Adrenal gland (tissue), 12 donors: Measurements from ENCODE around the gene MYCBPAP. TPM values are rescaled to one million over a fixed set of nuclear protein-coding genes. Genes with fewer than 3 reads are reported as not detected.
A peak's percentile ranks its signal among the peaks of the same experiment; 100 is the strongest.
"Not testable (repeated sequence)": the region's sequence is repeated elsewhere in the genome, so short reads cannot be mapped to it uniquely, and the experiment has no call there.

Source experiments
- DNase-seq, 7 donors: peaks; one replicate each; pipeline ENCODE4 v3.0.0-alpha.2; 2019 to 2020
- H3K27ac ChIP-seq, 5 donors: fragments of 200-600 bp; sonication (generic) in 4 of 5; 1 replicate in 3 of 5; 2 replicates in 2 of 5; pipeline versions ENCODE4 v1.5.1 to v1.8.0; 2016 to 2020; ENCODE audit warnings: mild to moderate bottlenecking in 1 of 5
- H3K27me3 ChIP-seq: fragments of 200-600 bp; 2 replicates; pipeline ENCODE4 v1.8.0; 2021
- H3K36me3 ChIP-seq, 2 donors: fragments of 200-600 bp; replicated peaks in 1 of 2; 1 replicate in 1 of 2; 2 replicates in 1 of 2; pipeline versions ENCODE4 v1.5.1 to v1.8.0; 2018 to 2022
- H3K4me1 ChIP-seq, 2 donors: fragments of 200-600 bp; replicated peaks in 1 of 2; 1 replicate in 1 of 2; 2 replicates in 1 of 2; pipeline versions ENCODE4 v1.5.1 to v1.8.0; 2018 to 2021
- H3K4me3 ChIP-seq, 4 donors: fragments of 200-600 bp; sonication (generic) in 3 of 4; one replicate each; pipeline ENCODE4 v1.5.1; 2016 to 2018
- H3K9me3 ChIP-seq, 3 donors: fragments of 200-600 bp; sonication (generic) in 1 of 3; replicated peaks in 1 of 3; 1 replicate in 2 of 3; 2 replicates in 1 of 3; pipeline versions ENCODE4 v1.5.1 to v1.8.0; 2016 to 2021
- POLR2A ChIP-seq, 2 donors: fragments of 450-650 bp; IDR thresholded peaks; one replicate each; pipeline ENCODE4 v1.6.1; 2017; ENCODE audit warnings: antibody characterized with exemption in 2 of 2, mild to moderate bottlenecking in 2 of 2, moderate library complexity in 1 of 2
- WGBS, 4 donors: extraction: QIAGEN DNeasy Blood & Tissue Kit in 2 of 4; methylation state at CpG; one replicate each; pipeline versions ENCODE4 v1.1.5 to v1.1.7; 2013 to 2017; 5-methylcytosine and 5-hydroxymethylcytosine counted together
- intact Hi-C, 2 donors: fragments of 100-400 bp; cut with DNase I; formaldehyde crosslinking; loops; one replicate each; pipeline versions ENCODE4 v1.14.1 to v1.15.0; 2022 to 2023
- polyA plus RNA-seq, 3 donors: library from polyadenylated mRNA; stranded (reverse); fragments of 200-250 nt in 2 of 3; fragments of 350-450 nt in 1 of 3; fragmentation: Illumina TruSeq in 1 of 3; extraction: RNeasy Lipid Tissue Mini Kit (QIAGEN cat#74804) in 1 of 3; gene quantifications; one replicate each; pipeline ENCODE4 v1.2.3, GENCODE V29; 2013 to 2014
- total RNA-seq, 9 donors: library from RNA; depleted of rRNA in 4 of 9; stranded (reverse); fragments of >200 nt in 4 of 9; fragments of 120-200 nt in 1 of 9; fragmentation: NEBNext Ultra II Directional in 1 of 9; extraction: Animal tissue kit (Norgen Biotek cat#: 25700) in 1 of 9; gene quantifications; one replicate each; pipeline versions ENCODE4 v1.1.0 to v1.2.4, GENCODE V29; 2013 to 2023
- TF ChIP-seq, protein P1 (sequence below), 6 experiments: fragments of 450-650 bp in 4 of 6; fragments of 200-600 bp in 2 of 6; sonication (generic) in 1 of 6; IDR thresholded peaks; 1 replicate in 5 of 6; 2 replicates in 1 of 6; pipeline versions ENCODE4 v1.5.1 to v1.8.0; 2016 to 2021; ENCODE audit warnings: antibody characterized with exemption in 6 of 6, mild to moderate bottlenecking in 2 of 6, moderate library complexity in 1 of 6
- donor health status: healthy with polysubstance abuse.
- donor health status: Bipolar disorder and iron deficiency.
- donor health status: DM: yes; HTN: yes; CAD: no.
- donor health status: DM: no; HTN: no; CAD: no.
- donor health status: DM: no; HTN: no; CAD: no.
- donor health status: DM: yes; HTN: yes; CAD: no.

MYCBPAP gene
- total and polyA plus RNA-seq, 12 donors = 0.12 to 8.9 (median 2.3) TPM; not detected in 1

DNA sequence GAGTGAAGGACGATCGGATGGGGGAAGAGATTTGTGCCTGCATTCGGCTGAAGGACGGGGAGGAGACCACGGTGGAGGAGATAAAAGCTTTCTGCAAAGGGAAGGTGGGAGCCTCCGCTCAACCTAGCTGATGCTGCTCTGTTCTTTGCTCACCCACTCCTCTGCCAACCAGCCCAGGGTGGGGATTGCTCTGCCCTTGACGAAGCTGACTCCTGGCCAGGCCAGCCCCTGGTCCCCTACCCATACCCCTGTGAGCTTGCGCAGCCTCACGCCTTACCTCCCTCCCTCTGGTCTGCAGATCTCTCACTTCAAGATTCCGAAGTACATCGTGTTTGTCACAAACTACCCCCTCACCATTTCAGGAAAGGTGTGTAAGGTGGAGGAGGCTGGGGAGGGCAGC is 34.3 kb upstream of the MYCBPAP start:
- peak in 1 of 7 donors; percentile 15 for DNase-seq
- intact Hi-C loops = loop anchor here in 1 of 2 donors (5.0 kb wide), 1 partner anchor 117 kb away; no protein-coding TSS in a partner anchor
- H3K4me1 ChIP-seq = peaks cover 20 to 23% of the 10 kb centered on the region in 2 donors
- H3K27ac ChIP-seq = no peak overlapping the region
- no peak overlapping the region for H3K4me3 ChIP-seq
- WGBS, 4 donors = 84 to 89% (median 88%) methylated on average over 10 to 11 of the region's 11 CpGs
- H3K9me3 ChIP-seq = no peaks in the 10 kb centered on the region
- TF ChIP-seq, protein P1, sequence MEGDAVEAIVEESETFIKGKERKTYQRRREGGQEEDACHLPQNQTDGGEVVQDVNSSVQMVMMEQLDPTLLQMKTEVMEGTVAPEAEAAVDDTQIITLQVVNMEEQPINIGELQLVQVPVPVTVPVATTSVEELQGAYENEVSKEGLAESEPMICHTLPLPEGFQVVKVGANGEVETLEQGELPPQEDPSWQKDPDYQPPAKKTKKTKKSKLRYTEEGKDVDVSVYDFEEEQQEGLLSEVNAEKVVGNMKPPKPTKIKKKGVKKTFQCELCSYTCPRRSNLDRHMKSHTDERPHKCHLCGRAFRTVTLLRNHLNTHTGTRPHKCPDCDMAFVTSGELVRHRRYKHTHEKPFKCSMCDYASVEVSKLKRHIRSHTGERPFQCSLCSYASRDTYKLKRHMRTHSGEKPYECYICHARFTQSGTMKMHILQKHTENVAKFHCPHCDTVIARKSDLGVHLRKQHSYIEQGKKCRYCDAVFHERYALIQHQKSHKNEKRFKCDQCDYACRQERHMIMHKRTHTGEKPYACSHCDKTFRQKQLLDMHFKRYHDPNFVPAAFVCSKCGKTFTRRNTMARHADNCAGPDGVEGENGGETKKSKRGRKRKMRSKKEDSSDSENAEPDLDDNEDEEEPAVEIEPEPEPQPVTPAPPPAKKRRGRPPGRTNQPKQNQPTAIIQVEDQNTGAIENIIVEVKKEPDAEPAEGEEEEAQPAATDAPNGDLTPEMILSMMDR (IDR thresholded peaks at IDR 0.05) = no peak
- no peak for TF ChIP-seq POLR2A (IDR thresholded peaks at IDR 0.05)
- no peaks in the 10 kb centered on the region for H3K27me3 ChIP-seq
- peaks cover 0 to 24% of the 10 kb centered on the region in 2 donors for H3K36me3 ChIP-seq

DNA sequence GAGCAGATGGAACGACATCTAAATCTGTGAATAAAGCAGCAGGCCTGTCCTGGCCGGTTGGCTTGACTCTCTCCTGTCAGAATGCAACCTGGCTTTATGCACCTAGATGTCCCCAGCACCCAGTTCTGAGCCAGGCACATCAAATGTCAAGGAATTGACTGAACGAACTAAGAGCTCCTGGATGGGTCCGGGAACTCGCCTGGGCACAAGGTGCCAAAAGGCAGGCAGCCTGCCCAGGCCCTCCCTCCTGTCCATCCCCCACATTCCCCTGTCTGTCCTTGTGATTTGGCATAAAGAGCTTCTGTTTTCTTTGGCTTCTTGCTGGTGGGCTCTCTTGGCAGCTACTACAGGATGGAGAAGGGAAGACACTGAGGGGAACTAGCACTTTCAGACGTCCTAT is 33.7 kb upstream of the MYCBPAP start:
- Histone ChIP-seq H3K27me3 (no peaks in the 10 kb centered on the region), H3K4me3 (no peak overlapping the region), H3K36me3 (peaks cover 0 to 24% of the 10 kb centered on the region in 2 donors), H3K4me1 (peaks cover 18% of the 10 kb centered on the region in 2 donors), H3K9me3 (no peaks in the 10 kb centered on the region), H3K27ac (no peak overlapping the region)
- DNase-seq = peak in 2 of 7 donors; percentile 15 to 35
- intact Hi-C loops = loop anchor here in 1 of 2 donors (5.0 kb wide), 1 partner anchor 117 kb away; no protein-coding TSS in a partner anchor
- TF ChIP-seq, protein P1 (IDR thresholded peaks at IDR 0.05) = no peak
- TF ChIP-seq POLR2A (IDR thresholded peaks at IDR 0.05) = no peak
- WGBS, 4 donors = 60 to 80% (median 67%) methylated on average over 5 to 6 of the region's 6 CpGs

DNA sequence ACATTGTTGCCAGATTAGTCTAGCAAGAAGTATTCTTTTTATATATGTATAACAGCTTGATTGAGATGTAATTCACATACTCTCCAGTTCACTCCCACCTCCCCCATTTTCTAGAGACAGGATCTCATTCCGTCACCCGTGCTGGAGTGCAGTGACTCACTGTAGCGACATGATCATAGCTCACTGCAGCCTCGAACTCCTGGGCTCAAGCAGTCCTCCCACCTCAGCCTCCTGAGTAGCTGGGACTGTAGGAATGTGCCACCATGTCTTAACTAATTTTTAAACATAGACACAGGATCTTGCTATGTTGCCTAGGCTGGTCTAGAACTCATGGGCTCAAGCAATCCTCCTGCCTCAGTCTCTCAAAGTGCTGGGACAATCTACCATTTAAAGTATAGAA is 32.9 kb upstream of the MYCBPAP start:
- no peak for DNase-seq
- Histone ChIP-seq H3K4me1 (peaks cover 13 to 17% of the 10 kb centered on the region in 2 donors), H3K27ac (no peak overlapping the region), H3K4me3 (no peak overlapping the region), H3K27me3 (no peaks in the 10 kb centered on the region), H3K36me3 (peaks cover 0 to 24% of the 10 kb centered on the region in 2 donors), H3K9me3 (no peaks in the 10 kb centered on the region)
- intact Hi-C loops = loop anchor here in 1 of 2 donors (5.0 kb wide), 1 partner anchor 108 kb away; no protein-coding TSS in a partner anchor
- 72 to 77% (median 75%) methylated on average over 4 of the region's 4 CpGs for WGBS, 4 donors
- TF ChIP-seq, protein P1 (IDR thresholded peaks at IDR 0.05) = no peak
- TF ChIP-seq POLR2A (IDR thresholded peaks at IDR 0.05) = no peak

DNA sequence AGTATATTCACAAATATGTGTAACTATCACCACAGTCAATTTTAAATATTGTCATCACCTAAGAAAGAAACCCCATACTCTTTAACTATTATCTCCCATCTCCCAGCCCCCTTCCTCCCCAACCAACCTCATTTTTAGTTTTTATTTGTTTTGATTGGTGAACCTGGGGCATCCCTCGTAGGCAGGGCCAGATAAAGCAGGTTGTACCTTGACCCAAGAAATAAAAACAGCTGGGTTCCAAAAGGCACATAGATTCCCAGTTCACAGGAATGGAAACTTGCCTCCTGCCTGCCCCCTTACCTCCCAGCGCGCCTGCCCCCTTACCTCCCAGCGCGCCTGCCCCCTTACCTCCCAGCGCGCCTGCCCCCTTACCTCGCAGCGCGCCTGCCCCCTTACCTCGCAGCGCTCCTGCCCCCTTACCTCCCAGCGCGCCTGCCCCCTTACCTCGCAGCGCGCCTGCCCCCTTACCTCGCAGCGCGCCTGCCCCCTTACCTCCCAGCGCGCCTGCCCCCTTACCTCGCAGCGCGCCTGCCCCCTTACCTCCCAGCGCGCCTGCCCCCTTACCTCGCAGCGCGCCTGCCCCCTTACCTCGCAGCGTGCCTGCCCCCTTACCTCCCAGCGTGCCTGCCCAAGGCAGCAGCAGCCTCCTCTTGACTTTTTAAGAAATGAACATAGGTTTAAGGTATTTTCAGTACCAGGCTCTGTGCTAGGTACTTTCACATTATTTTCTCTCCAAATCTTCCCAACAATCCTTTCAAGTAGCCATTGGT is 32.3 kb upstream of the MYCBPAP start:
- intact Hi-C loops = loop anchor here in 1 of 2 donors (5.0 kb wide), 1 partner anchor 109 kb away; no protein-coding TSS in a partner anchor
- not testable (repeated sequence) for H3K9me3 ChIP-seq, DNase-seq, H3K27me3 ChIP-seq, H3K4me3 ChIP-seq
- peaks cover 12 to 17% of the 10 kb centered on the region in 2 donors for H3K4me1 ChIP-seq
- 31 to 73% (median 40%) methylated on average over 5 to 28 of the region's 33 CpGs for WGBS, 4 donors
- H3K27ac ChIP-seq = peak overlapping the region in 1 of 5 donors; percentile 20
- H3K36me3 ChIP-seq = peaks cover 0 to 24% of the 10 kb centered on the region in 2 donors
